ENCODE measurements around the gene COPS6. TPM values are rescaled to one million over a fixed set of nuclear protein-coding genes. Genes with fewer than 3 reads are reported as not detected.

The COPS6 gene
- polyA plus RNA-seq, 1 donor (not counting 4 experiments of a cell fraction or from before 2014, with no cell fraction given), result 171 TPM

DNA sequence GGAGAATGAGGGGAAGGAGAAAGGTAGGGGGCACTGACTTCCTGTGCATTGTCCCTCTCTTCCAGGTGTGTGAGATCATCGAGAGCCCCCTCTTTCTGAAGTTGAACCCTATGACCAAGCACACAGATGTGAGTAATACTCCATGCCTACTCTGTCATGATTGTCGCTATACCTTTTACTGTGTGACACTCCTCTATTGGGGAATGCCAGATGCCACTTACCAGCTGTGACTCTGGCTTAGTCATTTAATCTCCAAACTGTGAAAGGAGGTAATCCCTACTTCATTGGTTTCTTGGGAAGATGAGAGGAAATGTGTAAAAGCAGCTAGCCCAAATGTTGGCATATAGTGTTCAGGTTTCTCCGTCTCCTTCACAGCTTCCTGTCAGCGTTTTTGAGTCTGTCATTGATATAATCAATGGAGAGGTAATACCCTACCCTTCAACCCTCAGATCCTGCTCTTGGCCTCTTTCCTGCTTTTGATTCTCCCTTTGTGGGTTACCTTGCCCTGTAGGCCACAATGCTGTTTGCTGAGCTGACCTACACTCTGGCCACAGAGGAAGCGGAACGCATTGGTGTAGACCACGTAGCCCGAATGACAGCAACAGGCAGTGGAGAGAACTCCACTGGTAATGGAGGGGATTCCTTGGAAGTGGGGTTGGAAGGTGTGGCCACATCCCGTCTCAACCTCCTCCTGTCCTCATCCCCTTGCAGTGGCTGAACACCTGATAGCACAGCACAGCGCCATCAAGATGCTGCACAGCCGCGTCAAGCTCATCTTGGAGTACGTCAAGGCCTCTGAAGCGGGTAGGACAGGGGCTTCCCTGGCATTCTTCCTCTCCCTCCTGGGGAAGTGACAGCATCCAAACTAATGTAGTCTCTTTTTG lies 2.0 kb downstream of the COPS6 start:
- DNase-seq (ENCODE audit: low read depth, low spot score), result no peak
- Histone ChIP-seq H3K27me3 (ENCODE audit: control insufficient read depth, extremely low read depth, insufficient read depth, low read length) (no peaks in the 10 kb centered on the region), H3K4me3 (ENCODE audit: control insufficient read depth in 2 of 3, extremely low read depth in 1 of 3, insufficient read depth in 2 of 3, low read depth in 1 of 3, low read length in 3 of 3) (no peak overlapping the region), H3K9ac (ENCODE audit: control insufficient read depth, extremely low read depth, insufficient read depth, low read length) (no peak overlapping the region), H4K20me1 (ENCODE audit: control insufficient read depth, extremely low read depth, insufficient read depth, low read length) (no peaks in the 10 kb centered on the region), H3K79me2 (ENCODE audit: control insufficient read depth, insufficient read depth, low read length) (peaks cover 19% of the 10 kb centered on the region), H3K36me3 (ENCODE audit: control insufficient read depth in 2 of 2, extremely low read depth in 1 of 2, insufficient read depth in 2 of 2, low read length in 2 of 2) (peaks cover 35 to 49% of the 10 kb centered on the region in 2 experiments), H3K9me3 (ENCODE audit: control insufficient read depth, low read depth, low read length) (no peaks in the 10 kb centered on the region), H3K27ac (ENCODE audit: control insufficient read depth, insufficient read depth, low read length) (no peak overlapping the region), H2AFZ (ENCODE audit: control insufficient read depth, low read length) (no peak overlapping the region), H3K9me1 (ENCODE audit: control insufficient read depth, extremely low read depth, insufficient read depth, low read length) (no peaks in the 10 kb centered on the region), H3K4me2 (ENCODE audit: control insufficient read depth, extremely low read depth, insufficient read depth, low read depth, low read length) (no peak overlapping the region), H3K4me1 (ENCODE audit: control insufficient read depth, extremely low read depth, insufficient read depth, low read length) (peaks cover 27% of the 10 kb centered on the region)
- TF ChIP-seq, protein P1, sequence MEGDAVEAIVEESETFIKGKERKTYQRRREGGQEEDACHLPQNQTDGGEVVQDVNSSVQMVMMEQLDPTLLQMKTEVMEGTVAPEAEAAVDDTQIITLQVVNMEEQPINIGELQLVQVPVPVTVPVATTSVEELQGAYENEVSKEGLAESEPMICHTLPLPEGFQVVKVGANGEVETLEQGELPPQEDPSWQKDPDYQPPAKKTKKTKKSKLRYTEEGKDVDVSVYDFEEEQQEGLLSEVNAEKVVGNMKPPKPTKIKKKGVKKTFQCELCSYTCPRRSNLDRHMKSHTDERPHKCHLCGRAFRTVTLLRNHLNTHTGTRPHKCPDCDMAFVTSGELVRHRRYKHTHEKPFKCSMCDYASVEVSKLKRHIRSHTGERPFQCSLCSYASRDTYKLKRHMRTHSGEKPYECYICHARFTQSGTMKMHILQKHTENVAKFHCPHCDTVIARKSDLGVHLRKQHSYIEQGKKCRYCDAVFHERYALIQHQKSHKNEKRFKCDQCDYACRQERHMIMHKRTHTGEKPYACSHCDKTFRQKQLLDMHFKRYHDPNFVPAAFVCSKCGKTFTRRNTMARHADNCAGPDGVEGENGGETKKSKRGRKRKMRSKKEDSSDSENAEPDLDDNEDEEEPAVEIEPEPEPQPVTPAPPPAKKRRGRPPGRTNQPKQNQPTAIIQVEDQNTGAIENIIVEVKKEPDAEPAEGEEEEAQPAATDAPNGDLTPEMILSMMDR (optimal IDR thresholded peaks at IDR 0.05 in 1 of 3, IDR thresholded peaks at IDR 0.05 in 1 of 3, conservative IDR thresholded peaks at IDR 0.05 in 1 of 3; ENCODE audit: extremely low read depth in 1 of 3, insufficient read depth in 2 of 3, low read length in 3 of 3), result no peak
- FAIRE-seq, result no peak
- dilution Hi-C loops (cut with MboI; ENCODE audit: extremely low pct_ligation_motif_present, low sequenced_read_pairs), result no loop called here

DNA sequence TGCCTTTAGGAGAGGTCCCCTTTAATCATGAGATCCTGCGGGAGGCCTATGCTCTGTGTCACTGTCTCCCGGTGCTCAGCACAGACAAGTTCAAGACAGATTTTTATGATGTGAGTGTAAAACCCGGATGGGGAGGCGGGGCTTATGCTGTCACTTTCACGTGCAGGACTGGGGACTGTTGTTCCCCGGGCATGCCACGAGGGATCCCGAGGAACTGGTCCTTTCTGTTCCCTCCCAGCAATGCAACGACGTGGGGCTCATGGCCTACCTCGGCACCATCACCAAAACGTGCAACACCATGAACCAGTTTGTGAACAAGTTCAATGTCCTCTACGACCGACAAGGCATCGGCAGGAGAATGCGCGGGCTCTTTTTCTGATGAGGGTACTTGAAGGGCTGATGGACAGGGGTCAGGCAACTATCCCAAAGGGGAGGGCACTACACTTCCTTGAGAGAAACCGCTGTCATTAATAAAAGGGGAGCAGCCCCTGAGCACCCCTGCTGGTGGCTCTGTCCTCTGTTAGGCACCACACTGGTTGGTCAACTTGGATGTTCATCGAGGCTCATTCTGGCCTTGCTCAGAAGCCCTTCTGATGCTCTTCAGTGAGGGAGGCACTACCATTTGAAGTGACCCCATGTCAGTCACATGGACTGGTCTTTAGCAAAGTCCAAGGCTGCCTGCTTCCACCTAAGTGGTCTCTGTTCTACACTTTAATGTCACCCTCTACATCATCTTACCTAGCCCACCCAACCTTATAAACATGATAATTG lies 2.8 kb downstream of the COPS6 start:
- Histone ChIP-seq H3K36me3 (ENCODE audit: control insufficient read depth in 2 of 2, extremely low read depth in 1 of 2, insufficient read depth in 2 of 2, low read length in 2 of 2) (peaks cover 37 to 50% of the 10 kb centered on the region in 2 experiments), H3K4me2 (ENCODE audit: control insufficient read depth, extremely low read depth, insufficient read depth, low read depth, low read length) (no peak overlapping the region), H3K9me3 (ENCODE audit: control insufficient read depth, low read depth, low read length) (no peaks in the 10 kb centered on the region), H3K4me3 (ENCODE audit: control insufficient read depth in 2 of 3, extremely low read depth in 1 of 3, insufficient read depth in 2 of 3, low read depth in 1 of 3, low read length in 3 of 3) (no peak overlapping the region), H2AFZ (ENCODE audit: control insufficient read depth, low read length) (no peak overlapping the region), H3K9me1 (ENCODE audit: control insufficient read depth, extremely low read depth, insufficient read depth, low read length) (no peaks in the 10 kb centered on the region), H3K27me3 (ENCODE audit: control insufficient read depth, extremely low read depth, insufficient read depth, low read length) (no peaks in the 10 kb centered on the region), H3K9ac (ENCODE audit: control insufficient read depth, extremely low read depth, insufficient read depth, low read length) (no peak overlapping the region), H4K20me1 (ENCODE audit: control insufficient read depth, extremely low read depth, insufficient read depth, low read length) (no peaks in the 10 kb centered on the region), H3K27ac (ENCODE audit: control insufficient read depth, insufficient read depth, low read length) (no peak overlapping the region), H3K4me1 (ENCODE audit: control insufficient read depth, extremely low read depth, insufficient read depth, low read length) (peaks cover 27% of the 10 kb centered on the region), H3K79me2 (ENCODE audit: control insufficient read depth, insufficient read depth, low read length) (peaks cover 19% of the 10 kb centered on the region)
- TF ChIP-seq, protein P1 (optimal IDR thresholded peaks at IDR 0.05 in 1 of 3, IDR thresholded peaks at IDR 0.05 in 1 of 3, conservative IDR thresholded peaks at IDR 0.05 in 1 of 3; ENCODE audit: extremely low read depth in 1 of 3, insufficient read depth in 2 of 3, low read length in 3 of 3), result no peak
- TF ChIP-seq EZH2 (IDR thresholded peaks at IDR 0.05; ENCODE audit: low read length), result no peak
- dilution Hi-C loops (cut with MboI; ENCODE audit: extremely low pct_ligation_motif_present, low sequenced_read_pairs), result no loop called here
- DNase-seq (ENCODE audit: low read depth, low spot score), result no peak
- no peak for FAIRE-seq

Data from keratinocyte (primary cell).